ENCODE results near the gene NTSR1. TPM values are rescaled to one million over a fixed set of nuclear protein-coding genes. Genes with fewer than 3 reads are reported as not detected.

Gene NTSR1
- total RNA-seq, 4 donors from 2014 or later, result 1.5 to 23.9 (median 4.7) TPM

DNA sequence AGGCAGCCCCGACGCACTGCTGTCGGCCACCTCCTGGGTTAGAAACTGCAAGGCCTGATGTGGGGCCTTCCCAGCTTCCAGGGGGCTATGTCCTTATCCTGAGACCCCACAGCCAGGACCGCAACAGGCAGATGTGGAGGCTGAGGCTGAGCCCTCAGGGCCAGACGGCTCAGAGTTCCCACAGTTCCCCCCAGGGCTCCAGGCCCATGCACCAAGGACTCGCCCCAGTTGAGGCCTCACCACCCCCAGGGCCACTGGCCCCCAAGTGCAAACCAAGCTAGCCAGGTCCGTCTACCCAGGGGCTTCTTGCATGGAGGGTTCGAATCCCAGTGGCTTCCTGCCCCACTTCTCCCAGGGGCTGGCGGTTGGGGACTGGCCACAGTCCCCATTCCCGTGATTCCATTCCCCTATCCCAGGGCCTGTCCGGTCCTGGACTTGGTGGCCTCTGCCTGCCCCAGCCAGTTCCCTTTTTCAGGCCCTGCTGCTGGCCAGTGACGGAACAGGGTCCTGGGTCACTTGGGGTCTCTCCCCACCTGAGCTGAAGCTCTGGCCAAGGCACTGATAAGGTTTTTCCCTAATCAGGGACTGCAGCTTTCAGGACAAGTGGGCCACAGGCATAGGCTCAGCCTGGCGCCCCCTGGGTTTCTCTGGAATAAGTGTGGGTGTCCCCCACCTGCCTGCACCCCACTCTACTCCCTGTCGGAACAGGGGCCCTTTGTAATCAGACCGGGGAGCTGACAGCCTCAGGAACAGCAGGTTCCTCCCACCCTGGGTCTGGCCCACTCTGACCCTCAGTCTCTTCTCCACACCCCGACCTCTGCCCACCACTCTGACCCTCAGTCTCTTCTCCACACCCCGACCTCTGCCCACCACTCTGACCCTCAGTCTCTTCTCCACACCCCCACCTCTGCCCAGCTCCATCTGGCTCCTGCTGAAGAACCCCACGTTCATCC, 44.3 kb upstream of the NTSR1 start:
- no peaks in the 10 kb centered on the region for H3K9me3 ChIP-seq
- H3K27me3 ChIP-seq, result no peaks in the 10 kb centered on the region
- no peak overlapping the region for H3K4me3 ChIP-seq
- no peak for TF ChIP-seq POLR2A (IDR thresholded peaks at IDR 0.05)
- TF ChIP-seq POLR2AphosphoS5 (IDR thresholded peaks at IDR 0.05), result no peak
- TF ChIP-seq EP300 (IDR thresholded peaks at IDR 0.05; ENCODE audit: low read depth), result no peak
- TF ChIP-seq, protein P1, sequence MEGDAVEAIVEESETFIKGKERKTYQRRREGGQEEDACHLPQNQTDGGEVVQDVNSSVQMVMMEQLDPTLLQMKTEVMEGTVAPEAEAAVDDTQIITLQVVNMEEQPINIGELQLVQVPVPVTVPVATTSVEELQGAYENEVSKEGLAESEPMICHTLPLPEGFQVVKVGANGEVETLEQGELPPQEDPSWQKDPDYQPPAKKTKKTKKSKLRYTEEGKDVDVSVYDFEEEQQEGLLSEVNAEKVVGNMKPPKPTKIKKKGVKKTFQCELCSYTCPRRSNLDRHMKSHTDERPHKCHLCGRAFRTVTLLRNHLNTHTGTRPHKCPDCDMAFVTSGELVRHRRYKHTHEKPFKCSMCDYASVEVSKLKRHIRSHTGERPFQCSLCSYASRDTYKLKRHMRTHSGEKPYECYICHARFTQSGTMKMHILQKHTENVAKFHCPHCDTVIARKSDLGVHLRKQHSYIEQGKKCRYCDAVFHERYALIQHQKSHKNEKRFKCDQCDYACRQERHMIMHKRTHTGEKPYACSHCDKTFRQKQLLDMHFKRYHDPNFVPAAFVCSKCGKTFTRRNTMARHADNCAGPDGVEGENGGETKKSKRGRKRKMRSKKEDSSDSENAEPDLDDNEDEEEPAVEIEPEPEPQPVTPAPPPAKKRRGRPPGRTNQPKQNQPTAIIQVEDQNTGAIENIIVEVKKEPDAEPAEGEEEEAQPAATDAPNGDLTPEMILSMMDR (IDR thresholded peaks at IDR 0.05), result no peak
- peaks cover 8 to 26% (median 20%) of the 10 kb centered on the region in 4 donors for H3K4me1 ChIP-seq
- in situ Hi-C loops (cut with MboI; ENCODE audit: low pct_ligation_motif_present in 1 of 4, low pct_unique_long_range_greater_than_20kb in 1 of 4, low sequenced_read_pairs in 3 of 4), result loop anchor here in 3 of 4 donors (10.0 to 25.0 kb wide), 2 partner anchors 123 to 141 kb away; partner anchors contain the start of genes OGFR (in 2 of the 3) and MRGBP (in 1 of the 3)
- H3K27ac ChIP-seq, result no peak overlapping the region
- intact Hi-C loops (cut with DNase I; ENCODE audit: low total_unique reads), result no loop called here
- DNase-seq, result no peak
- H3K36me3 ChIP-seq, result no peaks in the 10 kb centered on the region
- WGBS, 2 donors (ENCODE audit: low coverage in 1 of 2), result 82 to 90% methylated on average over 7 to 16 of the region's 18 CpGs

DNA sequence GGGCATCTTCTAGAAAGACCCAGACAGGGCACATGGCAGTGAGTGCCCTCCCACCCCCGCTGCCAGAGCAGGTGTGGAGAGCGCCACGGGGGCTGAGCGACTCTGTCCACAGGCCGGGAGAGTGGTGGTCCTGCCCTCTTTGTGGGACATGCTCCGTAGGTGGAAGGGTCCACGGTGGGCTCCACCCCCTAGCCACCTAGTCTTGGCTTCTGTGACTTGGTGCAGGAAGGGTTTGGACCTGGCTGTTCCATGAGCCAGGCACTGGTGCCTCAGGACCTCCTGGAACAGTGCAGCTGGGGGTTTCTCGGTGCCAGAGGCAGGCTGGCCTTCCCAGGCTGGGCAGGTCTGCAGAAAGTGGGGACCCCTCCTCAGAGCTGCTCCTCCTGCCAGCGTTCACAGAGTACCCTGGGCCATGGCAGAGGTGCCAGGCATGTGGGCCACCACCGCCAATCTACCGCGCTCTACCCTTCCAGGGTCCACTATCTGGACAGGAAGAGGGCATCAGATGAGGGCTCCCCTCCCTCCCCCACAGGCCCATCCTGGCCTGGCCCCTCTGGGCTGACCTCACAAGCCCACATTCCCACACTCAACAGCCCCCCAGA, 43.4 kb upstream of the NTSR1 start:
- H3K9me3 ChIP-seq, result no peaks in the 10 kb centered on the region
- H3K27ac ChIP-seq, result no peak overlapping the region
- 78% methylated on average over 12 of the region's 12 CpGs; no CpG with 5 or more reads in 1 of the 2 donors for WGBS, 2 donors (ENCODE audit: low coverage in 1 of 2)
- in situ Hi-C loops (cut with MboI; ENCODE audit: low pct_ligation_motif_present in 1 of 4, low pct_unique_long_range_greater_than_20kb in 1 of 4, low sequenced_read_pairs in 3 of 4) (loop anchor here in 3 of 4 donors (10.0 to 25.0 kb wide), 2 partner anchors 122 to 140 kb away; partner anchors contain the start of genes OGFR (in 2 of the 3) and MRGBP (in 1 of the 3)), intact Hi-C loops (cut with DNase I; ENCODE audit: low total_unique reads) (no loop called here)
- DNase-seq, result no peak
- H3K27me3 ChIP-seq, result no peaks in the 10 kb centered on the region
- H3K4me1 ChIP-seq, result peaks cover 8 to 26% (median 20%) of the 10 kb centered on the region in 4 donors
- TF ChIP-seq EP300 (IDR thresholded peaks at IDR 0.05; ENCODE audit: low read depth) (no peak), POLR2AphosphoS5 (IDR thresholded peaks at IDR 0.05) (no peak), POLR2A (IDR thresholded peaks at IDR 0.05) (no peak)
- TF ChIP-seq, protein P1 (IDR thresholded peaks at IDR 0.05), result no peak
- no peaks in the 10 kb centered on the region for H3K36me3 ChIP-seq
- H3K4me3 ChIP-seq, result no peak overlapping the region

DNA sequence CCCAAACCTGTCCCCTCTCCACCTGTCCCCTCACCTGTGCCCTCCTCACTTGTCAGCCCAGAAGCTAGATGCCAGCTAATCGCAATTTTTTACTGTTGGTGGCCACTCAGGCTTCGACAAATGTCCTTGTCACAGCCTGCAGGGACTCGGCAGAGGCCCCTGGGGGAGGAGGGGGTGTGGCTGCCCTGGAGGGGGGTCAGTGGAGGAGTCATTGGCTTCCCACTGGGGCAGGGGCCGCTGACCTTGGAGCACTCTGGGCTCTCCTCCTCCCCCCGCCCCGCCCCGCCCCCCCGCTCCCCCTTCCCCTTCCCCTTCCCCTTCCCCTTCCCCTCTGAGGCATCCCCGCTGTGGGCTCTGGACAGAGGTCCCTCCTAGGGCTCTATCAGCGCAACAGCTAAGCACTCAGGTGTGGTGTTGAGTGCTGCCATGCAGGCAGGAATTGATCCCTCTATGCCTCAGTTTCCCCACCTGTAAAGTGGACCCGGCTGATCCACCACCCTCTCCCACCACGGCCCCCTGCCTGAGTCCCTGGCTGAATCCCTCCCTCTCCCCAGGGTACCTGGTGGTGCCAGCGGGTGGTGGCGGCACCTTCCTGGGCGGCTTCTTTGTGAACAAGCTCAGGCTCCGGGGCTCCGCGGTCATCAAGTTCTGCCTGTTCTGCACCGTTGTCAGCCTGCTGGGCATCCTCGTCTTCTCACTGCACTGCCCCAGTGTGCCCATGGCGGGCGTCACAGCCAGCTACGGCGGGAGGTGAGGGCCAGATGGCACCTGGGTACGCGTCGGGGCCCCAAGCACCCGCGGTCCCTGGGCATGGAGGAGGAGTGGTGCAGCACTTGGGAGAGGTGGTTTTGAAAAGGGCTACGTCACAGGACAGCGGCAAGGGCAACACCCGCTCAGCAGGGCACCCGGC, 42.6 kb upstream of the NTSR1 start:
- in situ Hi-C loops (cut with MboI; ENCODE audit: low pct_ligation_motif_present in 1 of 4, low pct_unique_long_range_greater_than_20kb in 1 of 4, low sequenced_read_pairs in 3 of 4) (loop anchor here in 3 of 4 donors (10.0 to 25.0 kb wide), 2 partner anchors 121 to 139 kb away; partner anchors contain the start of genes OGFR (in 2 of the 3) and MRGBP (in 1 of the 3)), intact Hi-C loops (cut with DNase I; ENCODE audit: low total_unique reads) (no loop called here)
- DNase-seq, result no peak
- peaks cover 8 to 26% (median 20%) of the 10 kb centered on the region in 4 donors for H3K4me1 ChIP-seq
- no peak for TF ChIP-seq POLR2AphosphoS5 (IDR thresholded peaks at IDR 0.05)
- TF ChIP-seq POLR2A (IDR thresholded peaks at IDR 0.05), result no peak
- TF ChIP-seq, protein P1 (IDR thresholded peaks at IDR 0.05), result no peak
- no peak for TF ChIP-seq EP300 (IDR thresholded peaks at IDR 0.05; ENCODE audit: low read depth)
- no peaks in the 10 kb centered on the region for H3K9me3 ChIP-seq
- 40 to 58% methylated on average over 2 to 29 of the region's 33 CpGs for WGBS, 2 donors (ENCODE audit: low coverage in 1 of 2)
- H3K27ac ChIP-seq, result peak overlapping the region; percentile 61 to 81 (median 68)
- no peaks in the 10 kb centered on the region for H3K36me3 ChIP-seq
- no peaks in the 10 kb centered on the region for H3K27me3 ChIP-seq
- no peak overlapping the region for H3K4me3 ChIP-seq
